Endothelial cell (in vitro differentiated cells): ENCODE data around the gene NHLH1. TPM values are rescaled to one million over a fixed set of nuclear protein-coding genes. Genes with fewer than 3 reads are reported as not detected.

ENCODE experiments used
- DNase-seq: peaks from one replicate; pipeline ENCODE4 v3.0.0; 2021; ENCODE audit warnings: low spot score
- H3K27ac Mint-ChIP-seq: one replicate; pipeline ENCODE4 v1.8.0; 2021; ENCODE audit warnings: mixed read lengths, inconsistent platforms; ENCODE audit not compliant: unreplicated experiment
- H3K27me3 Mint-ChIP-seq: one replicate; pipeline ENCODE4 v1.8.0; 2021; ENCODE audit warnings: mild to moderate bottlenecking, moderate library complexity, mixed read lengths, inconsistent platforms; ENCODE audit not compliant: unreplicated experiment
- H3K36me3 Mint-ChIP-seq: one replicate; pipeline ENCODE4 v1.8.0; 2021; ENCODE audit warnings: mild to moderate bottlenecking, low read depth, mixed read lengths, inconsistent platforms; ENCODE audit not compliant: unreplicated experiment
- H3K4me1 Mint-ChIP-seq: one replicate; pipeline ENCODE4 v1.8.0; 2021; ENCODE audit warnings: mild to moderate bottlenecking, mixed read lengths, inconsistent platforms; ENCODE audit not compliant: unreplicated experiment
- H3K4me3 Mint-ChIP-seq: one replicate; pipeline ENCODE4 v1.8.0; 2021; ENCODE audit warnings: mild to moderate bottlenecking, mixed read lengths, inconsistent platforms; ENCODE audit not compliant: unreplicated experiment
- H3K9me3 Mint-ChIP-seq: one replicate; pipeline ENCODE4 v1.8.0; 2021; ENCODE audit warnings: mixed read lengths, inconsistent platforms; ENCODE audit not compliant: unreplicated experiment
- total RNA-seq: library from RNA; stranded (reverse); fragmentation: NEBNext Ultra II Directional; extraction: Animal tissue kit (Norgen Biotek cat#: 25700); gene quantifications from one replicate; pipeline ENCODE4 v1.2.1, GENCODE V29; 2021; ENCODE audit not compliant: unreplicated experiment
- TF ChIP-seq, protein P1 (sequence below): fragments of 200-600 bp; sonication (generic); IDR thresholded peaks from one replicate; pipeline ENCODE4 v1.5.0; 2021; ENCODE audit warnings: antibody characterized with exemption; ENCODE audit not compliant: unreplicated experiment

Gene NHLH1
- total RNA-seq, 1 donor from 2014 or later: 1.2 TPM

DNA sequence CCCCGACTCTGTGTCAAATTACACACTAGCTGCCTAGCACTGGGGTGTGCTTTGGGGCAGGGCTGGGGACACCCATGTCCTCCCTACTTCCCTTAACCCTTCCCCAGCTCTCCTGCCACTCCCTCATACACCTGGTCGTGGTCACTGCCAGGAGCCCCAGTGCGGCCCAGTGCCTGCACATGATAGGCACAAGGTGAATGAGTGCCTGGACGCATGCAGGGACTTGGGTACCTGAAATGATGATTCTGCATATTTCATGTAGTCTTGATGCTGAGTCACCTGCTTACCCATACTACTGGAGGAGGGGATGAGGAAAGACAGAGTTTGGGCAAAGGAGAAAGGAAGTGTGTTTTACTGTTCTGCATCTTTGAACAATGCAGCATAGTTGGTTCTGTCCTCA lies 32.0 kb downstream of the NHLH1 start:
- no peaks in the 10 kb centered on the region for H3K36me3 Mint-ChIP-seq
- peak overlapping the region; percentile 4 for H3K4me3 Mint-ChIP-seq
- H3K4me1 Mint-ChIP-seq: peaks cover 52% of the 10 kb centered on the region
- H3K27ac Mint-ChIP-seq: no peak overlapping the region
- no peak for DNase-seq
- H3K27me3 Mint-ChIP-seq: peaks cover 10% of the 10 kb centered on the region
- TF ChIP-seq, protein P1, sequence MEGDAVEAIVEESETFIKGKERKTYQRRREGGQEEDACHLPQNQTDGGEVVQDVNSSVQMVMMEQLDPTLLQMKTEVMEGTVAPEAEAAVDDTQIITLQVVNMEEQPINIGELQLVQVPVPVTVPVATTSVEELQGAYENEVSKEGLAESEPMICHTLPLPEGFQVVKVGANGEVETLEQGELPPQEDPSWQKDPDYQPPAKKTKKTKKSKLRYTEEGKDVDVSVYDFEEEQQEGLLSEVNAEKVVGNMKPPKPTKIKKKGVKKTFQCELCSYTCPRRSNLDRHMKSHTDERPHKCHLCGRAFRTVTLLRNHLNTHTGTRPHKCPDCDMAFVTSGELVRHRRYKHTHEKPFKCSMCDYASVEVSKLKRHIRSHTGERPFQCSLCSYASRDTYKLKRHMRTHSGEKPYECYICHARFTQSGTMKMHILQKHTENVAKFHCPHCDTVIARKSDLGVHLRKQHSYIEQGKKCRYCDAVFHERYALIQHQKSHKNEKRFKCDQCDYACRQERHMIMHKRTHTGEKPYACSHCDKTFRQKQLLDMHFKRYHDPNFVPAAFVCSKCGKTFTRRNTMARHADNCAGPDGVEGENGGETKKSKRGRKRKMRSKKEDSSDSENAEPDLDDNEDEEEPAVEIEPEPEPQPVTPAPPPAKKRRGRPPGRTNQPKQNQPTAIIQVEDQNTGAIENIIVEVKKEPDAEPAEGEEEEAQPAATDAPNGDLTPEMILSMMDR: no peak
- no peaks in the 10 kb centered on the region for H3K9me3 Mint-ChIP-seq

- H3K36me3 Mint-ChIP-seq: peaks cover 8% of the 10 kb centered on the region
- peaks cover 61% of the 10 kb centered on the region for H3K4me1 Mint-ChIP-seq
- no peak overlapping the region for H3K27ac Mint-ChIP-seq
- no peaks in the 10 kb centered on the region for H3K9me3 Mint-ChIP-seq
- TF ChIP-seq, protein P1: peak; percentile 52
- peaks cover 12% of the 10 kb centered on the region for H3K27me3 Mint-ChIP-seq
- no peak for DNase-seq
- peak overlapping the region; percentile 67 for H3K4me3 Mint-ChIP-seq
Measured at GRCh38 chr1:160399544-160400222, 32.8 kb downstream of the NHLH1 start.

- TF ChIP-seq, protein P1: no peak
- H3K27me3 Mint-ChIP-seq: peaks cover 12% of the 10 kb centered on the region
- H3K4me3 Mint-ChIP-seq: peak within 1 kb of the TSS; percentile 95
- DNase-seq: peak; percentile 95
- H3K9me3 Mint-ChIP-seq: no peaks in the 10 kb centered on the region
- peak within 1 kb of the TSS; percentile 87 for H3K27ac Mint-ChIP-seq
- peaks cover 12% of the 10 kb centered on the region for H3K36me3 Mint-ChIP-seq
- H3K4me1 Mint-ChIP-seq: peaks cover 65% of the 10 kb centered on the region
Measured at GRCh38 chr1:160400223-160400645, 33.4 kb downstream of the NHLH1 start, which contains the start of gene VANGL2. VANGL2 (plus strand) TSS chr1:160400564; CDS start chr1:160415838, 15,274 bp downstream.

DNA sequence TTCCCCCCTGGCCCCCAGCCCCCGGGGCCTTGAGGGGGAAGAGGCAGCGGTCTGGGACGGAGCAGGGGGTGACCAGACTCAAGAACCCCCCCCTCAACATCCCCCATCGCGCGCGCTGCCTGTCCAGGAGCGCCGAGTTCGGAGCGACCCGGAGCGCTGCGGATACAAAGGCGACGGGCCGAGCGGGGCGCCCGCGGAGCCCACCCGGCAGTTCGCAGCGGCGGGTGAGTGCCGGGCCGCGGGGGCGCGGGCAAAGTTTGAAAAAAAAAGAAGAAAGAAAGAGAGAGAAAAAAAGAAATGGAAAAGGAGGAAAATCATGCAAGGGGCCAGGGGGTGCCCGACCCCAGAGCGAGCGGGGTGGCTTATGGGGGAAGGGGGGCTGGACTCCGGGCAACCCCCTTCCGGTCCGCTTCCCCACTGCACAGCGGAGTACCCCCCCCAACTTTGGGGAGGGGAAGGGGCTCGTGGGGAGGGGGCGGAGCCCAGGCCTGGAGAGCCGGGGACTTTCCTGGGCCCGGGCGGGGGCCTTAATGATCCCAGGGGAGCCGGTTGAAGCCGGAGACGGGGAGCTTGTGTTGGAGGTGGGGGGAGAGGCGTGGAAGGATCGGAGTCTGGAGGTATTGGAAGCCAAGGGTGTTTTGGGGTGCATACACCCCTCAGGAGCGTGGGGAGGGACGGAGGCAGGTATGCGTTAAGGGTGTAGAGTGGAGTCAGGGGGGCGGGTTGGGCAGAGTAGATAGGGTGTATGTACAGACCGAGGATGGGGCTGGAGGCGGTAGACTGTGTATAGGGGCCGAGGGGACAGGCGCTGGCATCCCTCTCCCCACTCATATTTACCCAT lies 34.0 kb downstream of the NHLH1 start:
- TF ChIP-seq, protein P1: no peak
- Mint-ChIP-seq H3K4me3 (peak overlapping the region; percentile 95), H3K9me3 (no peaks in the 10 kb centered on the region), H3K36me3 (peaks cover 17% of the 10 kb centered on the region), H3K27me3 (peaks cover 12% of the 10 kb centered on the region), H3K4me1 (peaks cover 64% of the 10 kb centered on the region), H3K27ac (peak overlapping the region; percentile 87)
- no peak for DNase-seq

DNA sequence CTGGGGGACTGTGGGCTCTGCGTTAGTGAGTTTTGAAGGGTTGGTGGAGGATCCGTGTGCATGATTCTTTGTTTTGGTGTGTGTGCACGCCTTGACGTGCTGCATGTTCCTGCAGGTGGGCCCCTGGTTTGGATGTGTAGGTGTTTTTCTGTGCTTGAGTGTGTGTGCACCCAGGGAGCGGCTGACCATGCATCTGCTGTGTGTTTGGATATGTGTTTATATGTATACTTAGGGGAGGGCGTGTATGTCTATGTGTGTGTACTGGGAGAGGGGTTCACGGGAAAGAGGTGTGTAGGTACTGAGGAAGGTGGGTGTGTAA lies 34.6 kb downstream of the NHLH1 start:
- peaks cover 68% of the 10 kb centered on the region for H3K4me1 Mint-ChIP-seq
- peak overlapping the region; percentile 95 for H3K4me3 Mint-ChIP-seq
- TF ChIP-seq, protein P1: no peak
- peaks cover 10% of the 10 kb centered on the region for H3K27me3 Mint-ChIP-seq
- DNase-seq: no peak
- no peaks in the 10 kb centered on the region for H3K9me3 Mint-ChIP-seq
- peak overlapping the region; percentile 87 for H3K27ac Mint-ChIP-seq
- peaks cover 21% of the 10 kb centered on the region for H3K36me3 Mint-ChIP-seq
